Measurements from ENCODE around the gene HLA-DQA2.

The HLA-DQA2 gene

DNA sequence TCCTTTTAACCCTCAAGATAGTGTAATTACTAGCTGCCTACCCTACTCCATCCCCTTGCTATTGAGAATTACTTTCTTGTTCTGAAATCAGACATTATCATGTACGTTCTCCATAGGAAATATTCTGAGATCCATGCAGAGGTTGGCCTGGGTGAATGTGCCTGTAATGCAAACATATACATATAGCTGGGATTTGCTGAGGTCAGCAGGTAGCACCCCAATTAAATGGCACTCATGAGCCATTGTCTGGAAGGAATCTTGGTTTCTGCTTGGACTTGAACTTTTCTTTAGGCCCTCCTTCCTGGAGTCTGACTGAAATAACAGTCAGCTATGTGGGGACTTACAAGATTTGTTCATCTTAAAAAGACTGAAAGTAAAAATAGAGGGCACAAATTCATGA lies 18.5 kb downstream of the HLA-DQA2 start:
- TF ChIP-seq CTCF (IDR thresholded peaks at IDR 0.05; ENCODE audit: insufficient read depth, low read depth, low read length, missing control alignments) = no peak
- no peak overlapping the region for H3K4me3 ChIP-seq (ENCODE audit: low read length)
- no peak for DNase-seq (ENCODE audit: low read depth)

- no peak for DNase-seq (ENCODE audit: low read depth)
- no peak overlapping the region for H3K4me3 ChIP-seq (ENCODE audit: low read length)
- TF ChIP-seq CTCF (IDR thresholded peaks at IDR 0.05; ENCODE audit: insufficient read depth, low read depth, low read length, missing control alignments) = no peak
These were observed 19.9 kb downstream of the HLA-DQA2 start for GRCh38 chr6:32761072-32761471.

- H3K4me3 ChIP-seq (ENCODE audit: low read length) = no peak overlapping the region
- no peak for TF ChIP-seq CTCF (IDR thresholded peaks at IDR 0.05; ENCODE audit: insufficient read depth, low read depth, low read length, missing control alignments)
- DNase-seq (ENCODE audit: low read depth) = no peak
These were observed 20.4 kb downstream of the HLA-DQA2 start for GRCh38 chr6:32761548-32761947.

DNA sequence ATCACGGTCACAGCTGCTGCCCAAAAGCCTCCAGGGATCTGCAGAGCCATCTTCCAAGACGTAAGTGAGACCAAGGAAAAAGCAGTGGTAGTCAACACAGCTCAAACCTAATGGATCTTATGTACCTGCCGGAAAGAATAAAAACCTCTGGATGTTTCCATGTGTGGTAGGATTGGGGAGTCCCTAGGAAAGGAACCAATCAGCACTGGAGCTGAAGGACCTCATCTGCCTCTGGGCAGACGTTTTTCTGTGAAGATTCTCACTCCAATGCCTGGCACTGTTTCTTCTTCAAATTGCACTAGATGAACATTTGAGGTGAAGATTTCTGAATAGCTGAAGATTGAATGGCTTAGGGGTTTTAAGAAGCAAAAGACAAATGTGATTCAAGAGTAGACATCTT lies 22.2 kb downstream of the HLA-DQA2 start, which contains the start of gene HLA-DQB2:
TSS of gene HLA-DQB2 (minus strand) at position 112 of the 400 bp plus-strand sequence. CDS start at position 50, 62 bp downstream.
- no peak for DNase-seq (ENCODE audit: low read depth)
- H3K4me3 ChIP-seq (ENCODE audit: low read length) = no peak within 1 kb of the TSS
- no peak for TF ChIP-seq CTCF (IDR thresholded peaks at IDR 0.05; ENCODE audit: insufficient read depth, low read depth, low read length, missing control alignments)

DNA sequence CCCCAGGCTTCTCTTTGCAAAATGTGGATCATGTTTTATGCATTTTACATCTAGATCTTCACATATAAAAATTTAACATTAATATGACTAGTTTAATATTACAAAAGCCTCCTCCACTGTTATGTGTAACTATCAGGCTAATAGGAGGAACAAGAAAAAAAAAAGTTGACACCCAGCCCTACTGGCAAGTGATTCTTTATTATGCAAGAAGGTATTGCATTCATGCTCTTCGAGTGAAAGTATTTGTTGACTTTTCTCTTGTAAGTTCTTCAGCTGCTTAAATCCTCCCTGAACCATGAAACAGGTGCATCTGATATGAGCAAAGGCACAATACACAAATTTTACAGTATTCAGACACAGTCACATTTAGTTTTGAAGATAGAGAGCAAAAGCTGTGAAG lies 22.9 kb downstream of the HLA-DQA2 start:
- no peak for DNase-seq (ENCODE audit: low read depth)
- TF ChIP-seq CTCF (IDR thresholded peaks at IDR 0.05; ENCODE audit: insufficient read depth, low read depth, low read length, missing control alignments) = no peak
- no peak overlapping the region for H3K4me3 ChIP-seq (ENCODE audit: low read length)

DNA sequence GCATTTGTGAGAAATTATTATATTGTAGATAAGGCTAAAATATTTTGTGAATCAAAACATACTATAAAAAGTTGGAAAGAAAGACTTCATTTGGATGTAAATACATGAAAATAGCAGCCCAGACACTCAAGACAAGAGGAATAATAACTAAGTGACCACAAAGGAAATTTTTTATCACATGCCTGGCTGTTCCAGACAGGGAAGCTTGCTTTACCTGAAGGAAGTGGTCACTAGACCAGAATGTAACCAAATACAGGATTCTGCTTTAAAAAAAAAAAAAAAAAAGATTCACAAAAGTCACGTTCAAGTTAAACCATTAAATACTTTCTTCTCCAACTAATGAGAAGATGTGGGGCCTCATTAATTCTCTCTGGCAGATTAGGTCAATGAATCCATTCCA lies 31.5 kb downstream of the HLA-DQA2 start:
- TF ChIP-seq CTCF (IDR thresholded peaks at IDR 0.05; ENCODE audit: insufficient read depth, low read depth, low read length, missing control alignments) = no peak
- no peak overlapping the region for H3K4me3 ChIP-seq (ENCODE audit: low read length)
- no peak for DNase-seq (ENCODE audit: low read depth)

GRCh38 chr6:32774426-32774825 lies 33.2 kb downstream of the HLA-DQA2 start:
- TF ChIP-seq CTCF (IDR thresholded peaks at IDR 0.05; ENCODE audit: insufficient read depth, low read depth, low read length, missing control alignments) = no peak
- DNase-seq (ENCODE audit: low read depth) = peak; percentile 59
- no peak overlapping the region for H3K4me3 ChIP-seq (ENCODE audit: low read length)
